Activated B cell treated with CpG ODN at 0.5 μM for 24 hours (primary cell): ENCODE measurements around the gene SBK1. TPM values are rescaled to one million over a fixed set of nuclear protein-coding genes. Genes with fewer than 3 reads are reported as not detected.

Source experiments
- ATAC-seq: fragments of 200-7000 bp; cut with Tn5 transposase; one replicate; pipeline ENCODE4 v1.10.0; 2021; ENCODE audit warnings: low read depth, mild to moderate bottlenecking, moderate library complexity
- CTCF ChIA-PET: fragments of 350-600 bp; sonication (Branson Sonifier 250); formaldehyde crosslinking; loops from one replicate; lab custom pipeline; 2021; ENCODE audit warnings: antibody characterized with exemption; lab: Charles Lee
- POLR2A ChIA-PET: fragments of 350-600 bp; sonication (Branson Sonifier 250); formaldehyde crosslinking; loops from one replicate; lab custom pipeline; 2021; ENCODE audit warnings: antibody characterized with exemption; lab: Charles Lee
- DNase-seq: peaks from one replicate; pipeline ENCODE4 v3.0.0; 2022
- H3K27ac Mint-ChIP-seq: one replicate; pipeline ENCODE4 v1.8.0; 2020; ENCODE audit warnings: mixed read lengths
- H3K27me3 Mint-ChIP-seq: one replicate; pipeline ENCODE4 v1.8.0; 2021; ENCODE audit warnings: mixed read lengths
- H3K36me3 Mint-ChIP-seq: one replicate; pipeline ENCODE4 v1.8.0; 2021; ENCODE audit warnings: low read depth, mixed read lengths
- H3K4me1 Mint-ChIP-seq: one replicate; pipeline ENCODE4 v1.8.0; 2021; ENCODE audit warnings: mixed read lengths
- H3K4me3 Mint-ChIP-seq: one replicate; pipeline ENCODE4 v1.8.0; 2020; ENCODE audit warnings: mild to moderate bottlenecking, mixed read lengths
- H3K9me3 Mint-ChIP-seq: one replicate; pipeline ENCODE4 v1.8.0; 2020; ENCODE audit warnings: mixed read lengths
- CTCF ChIP-seq: fragments of 200-600 bp; IDR thresholded peaks from one replicate; pipeline ENCODE4 v1.8.0; 2022; ENCODE audit warnings: antibody characterized with exemption, mild to moderate bottlenecking
- intact Hi-C: fragments of 100-400 bp; cut with micrococcal nuclease; formaldehyde crosslinking; loops from one replicate; pipeline ENCODE4 v1.15.1; 2024
- total RNA-seq: library from RNA; stranded (reverse); gene quantifications from 2 replicates; pipeline ENCODE4 v1.2.3, GENCODE V29; 2022

The SBK1 gene
- total RNA-seq, 1 donor from 2014 or later, result 0.58 TPM

- H3K27ac Mint-ChIP-seq, result no peak overlapping the region
- CTCF ChIA-PET, result no interaction called here
- POLR2A ChIA-PET, result no interaction called here
Measured at GRCh38 chr16:28285649-28286048, 6.7 kb upstream of the SBK1 start.

GRCh38 chr16:28288114-28288513 lies 4.2 kb upstream of the SBK1 start:
- ChIA-PET POLR2A (no interaction called here), CTCF (no interaction called here)
- no peaks in the 10 kb centered on the region for H3K36me3 Mint-ChIP-seq
- peaks cover 10% of the 10 kb centered on the region for H3K4me1 Mint-ChIP-seq
- no peak overlapping the region for H3K27ac Mint-ChIP-seq
- no peaks in the 10 kb centered on the region for H3K9me3 Mint-ChIP-seq
- ATAC-seq, result no peak
- no peak for DNase-seq
- H3K27me3 Mint-ChIP-seq, result no peaks in the 10 kb centered on the region
- no peak for TF ChIP-seq CTCF
- H3K4me3 Mint-ChIP-seq, result no peak overlapping the region
- intact Hi-C loops, result no loop called here

More at GRCh38 chr16:28285649-28286048, 6.7 kb upstream of the SBK1 start:
- Mint-ChIP-seq H3K27me3 (no peaks in the 10 kb centered on the region), H3K36me3 (no peaks in the 10 kb centered on the region), H3K4me3 (no peak overlapping the region), H3K4me1 (no peaks in the 10 kb centered on the region), H3K9me3 (no peaks in the 10 kb centered on the region)
- intact Hi-C loops, result no loop called here
- DNase-seq, result no peak
- no peak for ATAC-seq
- no peak for TF ChIP-seq CTCF

GRCh38 chr16:28289048-28289447 lies 3.3 kb upstream of the SBK1 start:
- ATAC-seq (no peak), DNase-seq (no peak)
- peaks cover 12% of the 10 kb centered on the region for H3K4me1 Mint-ChIP-seq
- POLR2A ChIA-PET, result no interaction called here
- intact Hi-C loops, result no loop called here
- no peak for TF ChIP-seq CTCF
- H3K9me3 Mint-ChIP-seq, result no peaks in the 10 kb centered on the region
- no peak overlapping the region for H3K4me3 Mint-ChIP-seq
- no peak overlapping the region for H3K27ac Mint-ChIP-seq
- H3K27me3 Mint-ChIP-seq, result no peaks in the 10 kb centered on the region
- H3K36me3 Mint-ChIP-seq, result no peaks in the 10 kb centered on the region
- CTCF ChIA-PET, result interaction anchor here (0.9 kb wide), 1 partner anchor 11 kb away, joined by 3 read pairs; no protein-coding TSS in a partner anchor

- H3K27ac Mint-ChIP-seq, result no peak overlapping the region
- no peak for TF ChIP-seq CTCF
- ATAC-seq, result no peak
- intact Hi-C loops, result loop anchor here (2.0 kb wide), 1 partner anchor 13 kb away; no protein-coding TSS in a partner anchor
- no peaks in the 10 kb centered on the region for H3K36me3 Mint-ChIP-seq
- H3K4me3 Mint-ChIP-seq, result peak overlapping the region; percentile 15
- DNase-seq, result no peak
- H3K4me1 Mint-ChIP-seq, result peaks cover 12% of the 10 kb centered on the region
- CTCF ChIA-PET, result interaction anchor here (0.9 kb wide), 1 partner anchor 12 kb away, joined by 3 read pairs; no protein-coding TSS in a partner anchor
- peaks cover 4% of the 10 kb centered on the region for H3K27me3 Mint-ChIP-seq
- H3K9me3 Mint-ChIP-seq, result no peaks in the 10 kb centered on the region
- POLR2A ChIA-PET, result interaction anchor here (0.7 kb wide), 1 partner anchor 27 kb away, joined by 3 read pairs; no protein-coding TSS in a partner anchor
Measured at GRCh38 chr16:28289939-28290858, 2.1 kb upstream of the SBK1 start.

- POLR2A ChIA-PET, result no interaction called here
- no peaks in the 10 kb centered on the region for H3K36me3 Mint-ChIP-seq
Measured at GRCh38 chr16:28290859-28291254, 1.5 kb upstream of the SBK1 start.

More at GRCh38 chr16:28290859-28291254, 1.5 kb upstream of the SBK1 start:
- Mint-ChIP-seq H3K27ac (peak overlapping the region; percentile 21), H3K9me3 (no peaks in the 10 kb centered on the region), H3K4me1 (peaks cover 12% of the 10 kb centered on the region), H3K4me3 (peak overlapping the region; percentile 42), H3K27me3 (peaks cover 8% of the 10 kb centered on the region)
- intact Hi-C loops, result loop anchor here (2.0 kb wide), 1 partner anchor 14 kb away; no protein-coding TSS in a partner anchor
- DNase-seq (no peak), ATAC-seq (no peak)
- no peak for TF ChIP-seq CTCF
- CTCF ChIA-PET, result no interaction called here
